WTC11 (cell line): Measurements from ENCODE around the gene PYGB. TPM values are rescaled to one million over a fixed set of nuclear protein-coding genes. Genes with fewer than 3 reads are reported as not detected.

Experiments used
- ATAC-seq: fragments of 200-7000 bp; cut with Tn5 transposase; 2 replicates; pipeline ENCODE4 v1.10.0; 2021; ENCODE audit warnings: mild to moderate bottlenecking, moderate library complexity
- CTCF ChIA-PET: fragments of 300-600 bp; sonication (Branson Sonifier 250); formaldehyde crosslinking; loops from one replicate; lab custom pipeline; 2021; ENCODE audit warnings: antibody characterized with exemption; lab: Charles Lee
- POLR2A ChIA-PET: fragments of 350-600 bp; sonication (Branson Sonifier 250); formaldehyde crosslinking; loops from one replicate; lab custom pipeline; 2021; ENCODE audit warnings: antibody characterized with exemption; lab: Charles Lee
- DNase-seq: peaks from one replicate; pipeline ENCODE4 v3.0.0; 2021; ENCODE audit warnings: low spot score
- H3K27ac Mint-ChIP-seq: 2 replicates; pipeline ENCODE4 v1.8.0; 2021; ENCODE audit warnings: mixed read lengths
- H3K27me3 Mint-ChIP-seq: 2 replicates; pipeline ENCODE4 v1.8.0; 2021; ENCODE audit warnings: low read depth, mild to moderate bottlenecking, moderate library complexity, mixed read lengths
- H3K36me3 Mint-ChIP-seq: 2 replicates; pipeline ENCODE4 v1.8.0; 2021; ENCODE audit warnings: mixed read lengths
- H3K4me1 Mint-ChIP-seq: 2 replicates; pipeline ENCODE4 v1.8.0; 2022; ENCODE audit warnings: mixed read lengths
- H3K4me3 Mint-ChIP-seq: 2 replicates; pipeline ENCODE4 v1.8.0; 2021; ENCODE audit warnings: mild to moderate bottlenecking, moderate library complexity, mixed read lengths
- H3K9me3 Mint-ChIP-seq: 2 replicates; pipeline ENCODE4 v1.8.0; 2021; ENCODE audit warnings: mixed read lengths
- ATF6 ChIP-seq: sonication (generic); formaldehyde crosslinking; IDR thresholded peaks from 2 replicates; pipeline ENCODE4 v1.8.1; 2023; ENCODE audit warnings: mild to moderate bottlenecking, missing genetic modification reagents
- ELF4 ChIP-seq: sonication (generic); formaldehyde crosslinking; IDR thresholded peaks from 2 replicates; pipeline ENCODE4 v1.8.1; 2022; ENCODE audit warnings: low read depth, mild to moderate bottlenecking, moderate library complexity, missing genetic modification reagents
- ERG ChIP-seq: fragments of 250-450 bp; sonication (Bioruptor Pico); IDR thresholded peaks from 2 replicates; pipeline ENCODE4 v1.8.0; 2021; ENCODE audit warnings: mild to moderate bottlenecking
- ETV6 ChIP-seq: sonication (generic); formaldehyde crosslinking; IDR thresholded peaks from 2 replicates; pipeline ENCODE4 v1.8.1; 2022; ENCODE audit warnings: mild to moderate bottlenecking, missing genetic modification reagents
- FOXK1 ChIP-seq: sonication (generic); formaldehyde crosslinking; IDR thresholded peaks from 2 replicates; pipeline ENCODE4 v1.8.0; 2022; ENCODE audit warnings: mild to moderate bottlenecking, moderate library complexity, missing genetic modification reagents
- FOXP4 ChIP-seq: sonication (generic); formaldehyde crosslinking; IDR thresholded peaks from 2 replicates; pipeline ENCODE4 v1.8.0; 2022; ENCODE audit warnings: mild to moderate bottlenecking, missing genetic modification reagents
- HMGA2 ChIP-seq: fragments of 250-450 bp; sonication (Bioruptor Pico); IDR thresholded peaks from 2 replicates; pipeline ENCODE4 v1.4.0; 2021; ENCODE audit warnings: mild to moderate bottlenecking, moderate library complexity
- HMGXB4 ChIP-seq: sonication (generic); formaldehyde crosslinking; IDR thresholded peaks from 2 replicates; pipeline ENCODE4 v1.8.1; 2023; ENCODE audit warnings: mild to moderate bottlenecking, moderate library complexity, missing genetic modification reagents
- JAZF1 ChIP-seq: fragments of 250-450 bp; sonication (Bioruptor Pico); IDR thresholded peaks from 2 replicates; pipeline ENCODE4 v1.9.0; 2021; ENCODE audit warnings: moderate library complexity, mild to moderate bottlenecking, inconsistent platforms
- MLX ChIP-seq: sonication (generic); formaldehyde crosslinking; IDR thresholded peaks from 2 replicates; pipeline ENCODE4 v1.8.1; 2023; ENCODE audit warnings: mild to moderate bottlenecking, missing genetic modification reagents, moderate library complexity
- NFATC4 ChIP-seq: fragments of 250-450 bp; sonication (Bioruptor Pico); IDR thresholded peaks from 2 replicates; pipeline ENCODE4 v1.9.0; 2021; ENCODE audit warnings: mild to moderate bottlenecking
- NR1H2 ChIP-seq: sonication (generic); formaldehyde crosslinking; IDR thresholded peaks from 2 replicates; pipeline ENCODE4 v1.9.0; 2021; ENCODE audit warnings: mild to moderate bottlenecking, moderate library complexity, missing genetic modification reagents
- RORB ChIP-seq: fragments of 250-450 bp; sonication (Bioruptor Pico); IDR thresholded peaks from 2 replicates; pipeline ENCODE4 v1.9.0; 2021; ENCODE audit warnings: mild to moderate bottlenecking
- STAT6 ChIP-seq: sonication (generic); formaldehyde crosslinking; conservative IDR thresholded peaks from 2 replicates; pipeline ENCODE4 v1.8.1; 2023; ENCODE audit warnings: mild to moderate bottlenecking, low read depth, missing genetic modification reagents, moderate library complexity
- USF1 ChIP-seq: sonication (generic); formaldehyde crosslinking; IDR thresholded peaks from 2 replicates; pipeline ENCODE4 v1.8.0; 2022; ENCODE audit warnings: mild to moderate bottlenecking, missing genetic modification reagents
- ZNF671 ChIP-seq: fragments of 250-450 bp; sonication (Bioruptor Pico); IDR thresholded peaks from 2 replicates; pipeline ENCODE4 v1.8.0; 2021; ENCODE audit warnings: mild to moderate bottlenecking
- total RNA-seq: library from RNA; stranded (reverse); gene quantifications from 3 replicates; pipeline ENCODE4 v1.2.3, GENCODE V29; 2021

PYGB gene
- total RNA-seq, 1 experiment from 2014 or later, result 48.5 TPM

GRCh38 chr20:25325073-25325472, 77.2 kb downstream of the PYGB start (continued):
- TF ChIP-seq FOXP4 (CRISPR knock-in tag) (no peak), USF1 (CRISPR knock-in tag) (no peak), MLX (no peak)

- Mint-ChIP-seq H3K9me3 (peaks cover 11% of the 10 kb centered on the region), H3K4me3 (no peak overlapping the region), H3K27me3 (no peaks in the 10 kb centered on the region), H3K36me3 (peaks cover 40% of the 10 kb centered on the region), H3K4me1 (peaks cover 36% of the 10 kb centered on the region), H3K27ac (no peak overlapping the region)
- DNase-seq (no peak), ATAC-seq (no peak)
- ChIA-PET CTCF (interaction anchor here (2.0 to 2.3 kb wide), 2 partner anchors 10 to 11 kb away, joined by 5 to 8 read pairs; no protein-coding TSS in a partner anchor), POLR2A (no interaction called here)
- TF ChIP-seq NFATC4 (CRISPR knock-in tag), result no peak
- TF ChIP-seq RORB (CRISPR knock-in tag), result no peak
- TF ChIP-seq FOXP4 (CRISPR knock-in tag), result no peak
- TF ChIP-seq ZNF671, result no peak
- no peak for TF ChIP-seq HMGXB4 (CRISPR knock-in tag)
- no peak for TF ChIP-seq HMGA2 (CRISPR knock-in tag)
- TF ChIP-seq NR1H2, result no peak
- no peak for TF ChIP-seq STAT6 (CRISPR knock-in tag)
- no peak for TF ChIP-seq ETV6 (CRISPR knock-in tag)
- no peak for TF ChIP-seq MLX
- no peak for TF ChIP-seq FOXK1 (CRISPR knock-in tag)
- TF ChIP-seq JAZF1 (CRISPR knock-in tag), result no peak
- TF ChIP-seq ATF6 (CRISPR knock-in tag), result no peak
- no peak for TF ChIP-seq ERG
- no peak for TF ChIP-seq ELF4 (CRISPR knock-in tag)
These were observed 78.1 kb downstream of the PYGB start for GRCh38 chr20:25325997-25326396.
